GM21515 (cell line): Measurements from ENCODE around the gene GPR173.

ENCODE experiments used
- ATAC-seq: cut with Tn5 transposase; IDR thresholded peaks from one replicate; pipeline ENCODE4 v1.9.1; 2021; ENCODE audit not compliant: unreplicated experiment

GPR173 gene, protein sequence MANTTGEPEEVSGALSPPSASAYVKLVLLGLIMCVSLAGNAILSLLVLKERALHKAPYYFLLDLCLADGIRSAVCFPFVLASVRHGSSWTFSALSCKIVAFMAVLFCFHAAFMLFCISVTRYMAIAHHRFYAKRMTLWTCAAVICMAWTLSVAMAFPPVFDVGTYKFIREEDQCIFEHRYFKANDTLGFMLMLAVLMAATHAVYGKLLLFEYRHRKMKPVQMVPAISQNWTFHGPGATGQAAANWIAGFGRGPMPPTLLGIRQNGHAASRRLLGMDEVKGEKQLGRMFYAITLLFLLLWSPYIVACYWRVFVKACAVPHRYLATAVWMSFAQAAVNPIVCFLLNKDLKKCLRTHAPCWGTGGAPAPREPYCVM

DNA sequence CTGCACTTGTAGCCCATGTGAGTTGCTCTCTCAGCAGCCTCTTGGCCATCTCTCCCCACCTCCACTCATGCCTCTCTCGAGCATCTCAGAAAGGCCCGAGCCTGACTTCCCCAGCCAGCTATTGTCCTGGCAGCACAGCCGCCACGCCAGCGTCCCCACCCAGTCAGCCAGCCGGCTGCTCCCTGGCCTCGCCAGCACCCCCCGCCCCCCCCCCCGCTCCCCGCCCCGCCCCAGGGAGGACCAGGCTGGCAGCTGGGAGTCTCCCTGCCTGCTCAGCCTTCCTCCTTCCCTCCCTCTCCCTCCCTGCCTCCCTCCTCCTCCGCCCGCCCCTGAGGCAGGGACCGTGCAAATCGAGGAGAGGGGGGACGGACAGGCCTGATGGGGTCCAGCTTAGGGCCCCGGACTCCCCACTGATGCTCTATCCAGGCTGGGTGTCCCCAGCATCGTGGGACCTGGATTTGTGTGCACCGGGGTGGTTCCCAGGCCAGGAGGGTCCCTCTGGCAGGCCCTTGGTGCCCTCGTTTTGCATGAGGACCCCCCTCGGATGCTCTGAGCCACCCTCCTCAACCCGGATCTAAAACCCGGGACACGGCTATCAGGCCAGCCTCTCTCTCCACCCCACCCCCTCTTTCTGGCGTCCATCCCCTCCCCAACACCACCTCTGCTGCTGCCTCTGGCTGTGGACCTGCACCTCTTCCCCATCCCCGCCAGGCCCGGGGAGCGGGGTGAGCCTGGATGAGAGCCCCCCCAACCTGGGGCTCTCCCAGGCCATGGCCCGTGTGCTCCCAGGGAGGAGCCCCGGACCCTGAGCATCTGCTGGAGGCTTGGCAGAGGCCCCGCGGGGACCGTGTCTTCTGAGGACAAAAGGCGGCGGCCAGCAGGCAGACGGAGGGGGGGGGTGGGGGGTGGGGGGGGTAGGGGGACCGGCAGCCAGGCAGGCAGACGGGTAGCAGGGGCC, at the start of gene GPR173:
GPR173 (plus strand) TSS at position 621 of the 958 bp plus-strand sequence. CDS start 27,833 bp downstream, outside the sequence.
- no peak for ATAC-seq

DNA sequence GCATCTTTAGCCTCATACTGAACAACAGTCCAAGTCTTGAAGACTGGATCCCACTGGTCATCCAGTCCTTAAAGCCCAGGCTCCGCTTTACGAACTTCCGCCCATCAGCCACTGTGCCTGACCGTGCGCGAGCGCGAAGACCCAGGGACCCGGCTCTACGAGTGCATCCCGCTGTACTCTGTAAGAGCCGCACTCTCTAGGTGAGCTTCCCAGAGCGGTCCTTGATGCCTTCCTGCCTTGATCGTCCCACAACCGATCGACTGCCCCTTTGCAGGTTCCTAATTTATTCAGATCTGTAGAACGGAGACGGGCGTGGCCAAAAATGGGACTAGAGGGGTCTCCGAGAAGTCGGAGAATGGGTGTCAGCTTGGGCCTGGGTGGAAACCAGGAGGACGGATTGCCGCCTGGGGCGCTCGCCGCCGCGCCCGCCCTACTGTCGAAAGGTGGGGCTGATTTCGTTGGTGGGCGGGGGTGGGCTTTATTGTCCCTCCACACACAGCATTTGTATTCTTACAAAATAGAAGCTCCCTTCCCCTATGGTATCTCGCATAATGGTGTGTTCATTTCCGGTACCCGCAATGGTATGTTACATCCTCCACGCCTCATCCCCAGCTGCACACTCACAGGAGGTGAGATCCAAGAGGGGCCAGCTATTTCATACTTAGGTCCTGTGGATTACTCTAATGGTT, 48.0 kb upstream of the GPR173 start:
- no peak for ATAC-seq

GRCh38 chrX:53001958-53002357, 46.6 kb upstream of the GPR173 start:
- no peak for ATAC-seq

DNA sequence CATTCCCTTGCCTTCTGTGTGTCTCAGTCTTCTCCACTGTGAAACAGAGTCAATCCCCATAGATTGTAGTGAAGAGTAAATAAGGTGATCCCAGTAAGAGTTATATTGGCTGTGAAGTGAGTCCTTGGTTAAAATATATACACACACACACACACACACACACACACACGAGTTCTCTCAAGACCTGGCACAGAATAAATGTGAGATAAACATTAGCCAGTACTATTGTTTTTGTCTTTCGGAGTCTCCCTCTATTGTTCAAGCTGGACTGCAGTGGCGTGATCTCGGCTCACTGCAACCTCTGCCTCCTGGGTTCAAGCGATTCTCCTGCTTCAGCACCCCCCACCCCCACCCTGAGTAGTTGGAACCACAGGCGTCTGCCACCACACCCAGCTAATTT, 45.5 kb upstream of the GPR173 start:
- no peak for ATAC-seq

- ATAC-seq = no peak
Measured at GRCh38 chrX:53004038-53004437, 44.6 kb upstream of the GPR173 start.

- no peak for ATAC-seq
Measured at GRCh38 chrX:53004811-53005210, 43.8 kb upstream of the GPR173 start.

DNA sequence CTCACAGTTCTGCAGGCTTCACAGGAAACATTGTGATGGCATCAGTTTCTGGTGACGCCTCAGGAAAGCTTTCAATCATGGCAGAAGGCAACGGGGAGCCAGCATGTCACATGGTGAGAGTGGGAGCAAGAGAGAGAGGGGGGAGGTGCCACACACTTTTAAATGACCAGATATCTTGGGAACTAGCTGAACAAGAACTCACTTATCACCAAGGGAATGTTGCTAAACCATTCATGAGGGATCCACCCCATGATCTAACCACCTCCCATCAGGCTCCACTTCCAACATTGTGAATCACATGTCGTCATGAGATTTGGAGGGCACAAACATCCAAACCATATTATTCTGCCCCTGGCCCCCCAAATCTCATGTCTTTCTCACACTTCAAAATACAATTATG, 43.3 kb upstream of the GPR173 start:
- ATAC-seq = no peak

GRCh38 chrX:53009032-53009431, 39.6 kb upstream of the GPR173 start:
- ATAC-seq = no peak

GRCh38 chrX:53013291-53013690, 35.3 kb upstream of the GPR173 start:
- no peak for ATAC-seq

DNA sequence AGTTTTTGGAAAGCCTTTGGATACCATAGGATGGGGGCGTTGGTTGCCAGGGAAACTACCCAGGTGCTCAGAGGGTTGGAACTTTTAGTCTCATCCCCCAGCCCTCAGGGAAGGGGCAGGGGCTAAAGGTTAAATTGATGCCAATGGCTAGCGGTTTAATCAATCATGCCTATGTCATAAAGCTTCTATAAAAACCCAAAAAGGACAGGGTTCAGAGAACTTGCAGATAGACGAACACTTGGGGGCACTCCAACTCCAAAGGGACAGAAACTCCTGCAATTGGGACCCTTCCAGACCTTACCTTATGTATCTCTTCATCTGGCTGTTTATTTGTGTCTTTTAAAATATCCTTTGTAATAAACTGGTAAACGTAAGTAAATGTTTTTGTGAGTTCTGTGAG, 30.0 kb upstream of the GPR173 start:
- no peak for ATAC-seq

GRCh38 chrX:53022381-53022780, 26.2 kb upstream of the GPR173 start:
- no peak for ATAC-seq

- no peak for ATAC-seq
Measured at GRCh38 chrX:53028678-53029077, 19.9 kb upstream of the GPR173 start.

GRCh38 chrX:53031380-53031779, 17.2 kb upstream of the GPR173 start:
- no peak for ATAC-seq

DNA sequence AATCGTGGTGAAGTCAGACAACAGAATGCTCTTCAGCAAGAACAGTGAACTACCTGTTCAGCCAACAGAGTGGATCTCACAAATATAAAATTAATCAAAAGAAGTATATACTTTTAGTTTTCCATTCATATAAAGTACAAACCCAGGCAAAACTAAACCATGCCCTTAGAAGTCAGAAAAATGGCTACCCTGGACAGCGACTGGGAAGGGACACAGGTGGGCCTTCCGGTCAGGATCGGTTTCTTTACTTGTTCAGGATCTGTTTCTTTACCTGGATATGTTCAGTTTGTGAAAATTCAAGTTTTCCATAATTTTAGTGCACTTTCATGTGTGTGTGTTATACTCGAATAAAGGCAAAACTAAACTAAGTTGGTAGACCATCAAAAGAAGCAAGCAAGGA, 12.4 kb upstream of the GPR173 start:
- ATAC-seq = no peak

GRCh38 chrX:53039236-53039635, 9.4 kb upstream of the GPR173 start:
- ATAC-seq = no peak

DNA sequence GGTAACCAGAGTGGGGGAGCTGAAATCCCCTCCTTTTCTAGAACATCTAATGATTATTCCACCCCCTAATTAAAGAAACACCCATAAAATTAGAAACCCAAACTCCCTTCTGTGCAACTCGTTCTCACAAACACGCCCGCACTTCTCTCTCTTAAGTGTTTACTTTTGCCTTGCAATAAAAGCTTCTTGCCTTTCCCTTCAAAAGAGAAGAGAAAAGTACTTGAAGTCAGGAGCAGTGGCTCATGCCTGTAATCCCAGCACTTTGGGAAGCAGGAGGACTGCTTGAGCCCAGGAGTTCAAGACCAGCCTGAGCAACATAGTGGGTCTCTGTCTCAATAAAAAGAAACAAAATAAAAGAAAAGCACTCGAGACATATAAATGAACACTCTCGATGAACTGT, 3.6 kb upstream of the GPR173 start:
- no peak for ATAC-seq

DNA sequence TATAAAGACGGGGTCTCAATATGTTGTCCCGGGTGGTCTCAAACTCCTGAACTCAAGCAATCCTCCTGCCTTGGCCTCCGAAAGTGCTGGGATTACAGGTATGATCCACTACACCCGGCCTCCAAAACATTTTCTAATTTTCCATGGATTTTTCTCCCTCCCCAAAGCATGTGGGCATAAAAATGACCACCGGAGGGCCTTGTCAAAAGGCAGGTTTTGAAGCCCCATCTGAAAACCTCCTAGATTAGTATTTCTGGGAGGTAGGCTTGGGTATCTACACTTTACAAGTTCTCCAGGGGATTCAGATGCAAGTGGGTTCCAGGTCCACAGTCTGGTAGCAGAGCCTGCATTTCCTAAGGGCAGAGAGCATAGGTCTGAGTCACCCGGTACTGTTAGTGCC, 1.4 kb upstream of the GPR173 start:
- no peak for ATAC-seq

DNA sequence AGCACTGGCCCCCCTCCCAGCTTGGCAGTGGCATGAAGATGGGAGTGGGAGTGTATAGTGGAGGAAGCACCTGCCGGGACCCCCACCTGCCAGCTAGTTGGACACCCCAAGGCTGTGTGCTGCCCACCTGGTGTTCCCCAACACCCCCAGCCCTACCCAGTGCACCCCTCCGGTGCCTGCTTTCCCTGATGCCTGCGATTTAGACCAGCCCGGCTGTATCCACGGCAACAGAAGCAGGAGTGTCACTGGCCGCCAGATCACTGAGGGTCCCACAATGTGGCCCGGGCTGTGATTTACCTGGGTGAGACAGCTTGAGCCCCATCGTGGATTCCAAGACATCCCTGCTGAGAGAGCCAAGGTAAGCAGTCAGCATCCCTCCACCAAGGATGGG, 533 bp downstream of the GPR173 start:
- no peak for ATAC-seq

- ATAC-seq = no peak
Measured at GRCh38 chrX:53050841-53051240, 2.3 kb downstream of the GPR173 start.

DNA sequence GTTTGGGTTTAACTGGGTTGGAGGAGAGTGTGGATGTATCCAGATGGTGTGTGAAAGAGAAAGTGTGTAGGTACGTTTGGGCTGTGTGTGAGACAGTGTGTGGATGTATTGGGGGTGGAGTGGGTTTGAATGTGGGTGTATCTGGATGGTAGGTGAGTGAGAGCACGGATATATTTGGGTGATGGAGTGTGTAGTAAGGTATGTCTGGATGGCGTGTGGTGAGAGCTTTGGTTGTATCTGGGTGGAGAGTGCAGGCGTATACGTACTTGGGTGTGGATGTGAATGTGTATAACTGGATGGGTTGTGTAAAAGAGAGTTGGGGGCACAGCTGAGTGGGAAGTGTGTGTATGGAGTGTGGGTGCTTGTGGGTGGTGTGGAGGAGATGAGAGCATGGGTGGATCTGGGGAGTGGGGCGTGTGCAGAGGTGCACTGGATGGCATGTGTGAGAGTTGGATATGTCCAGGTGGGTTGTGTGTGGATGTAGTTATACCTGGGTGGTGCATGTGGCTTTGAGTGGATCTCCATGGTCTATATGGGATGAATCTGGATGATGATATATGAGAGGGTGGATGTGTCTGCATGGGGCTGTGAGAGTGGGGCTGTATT, 6.8 kb downstream of the GPR173 start:
- ATAC-seq = no peak

DNA sequence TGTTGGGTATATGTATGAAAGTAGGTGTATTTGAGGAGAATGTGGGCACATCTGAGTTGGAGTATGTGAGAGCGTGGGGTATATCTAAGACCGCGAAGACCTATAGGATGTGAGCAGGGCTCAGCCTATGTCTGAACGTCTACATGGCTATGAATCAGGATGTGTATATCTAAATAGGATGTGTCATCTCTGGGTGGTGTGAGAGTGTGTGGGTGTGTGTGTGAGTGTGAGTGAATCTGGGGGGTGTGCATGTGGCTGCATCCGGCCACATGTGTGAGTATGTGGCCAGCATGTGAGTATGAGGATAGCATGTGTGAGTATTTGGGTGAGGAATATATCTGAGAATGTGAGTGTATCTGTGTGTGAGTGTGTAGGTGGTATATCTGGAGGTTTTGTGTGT, 7.7 kb downstream of the GPR173 start:
- ATAC-seq = no peak
